Measurements from ENCODE around the gene SYCP2L. TPM values are rescaled to one million over a fixed set of nuclear protein-coding genes. Genes with fewer than 3 reads are reported as not detected.

SYCP2L gene
- total and polyA plus RNA-seq, 9 of the 15 experiments (the other 6 are each of a cell fraction or from before 2014, with no cell fraction given) = 12.4 to 46.9 (median 22.0) TPM

DNA sequence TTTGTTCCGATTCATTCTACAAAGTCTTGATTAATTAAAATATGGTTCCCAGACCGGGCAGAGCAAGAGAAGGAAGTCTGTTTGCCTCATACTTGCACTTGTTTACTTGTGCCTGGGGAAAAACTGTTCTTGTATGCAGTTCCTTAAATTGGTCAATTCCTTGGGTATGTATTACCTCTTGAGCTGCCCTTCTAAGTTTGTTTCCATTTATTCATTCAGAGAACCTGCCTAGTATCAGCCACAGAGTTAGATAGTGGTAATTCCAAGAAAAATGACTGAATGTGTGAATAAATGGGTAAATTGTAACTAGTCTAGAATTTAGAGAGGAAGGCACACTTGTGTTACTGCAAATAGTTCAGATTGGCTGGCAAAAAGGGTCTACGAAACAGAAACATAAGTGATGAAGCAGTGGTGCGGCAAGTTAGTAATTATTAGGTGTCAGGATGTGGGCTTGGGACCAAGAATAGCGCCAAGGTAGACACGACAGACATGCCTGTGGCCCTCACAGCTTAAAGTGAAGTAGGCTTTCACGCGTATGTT is 48.0 kb upstream of the SYCP2L start (continued):
- TF ChIP-seq ZNF518B (CRISPR knock-in tag; IDR thresholded peaks at IDR 0.05) (0 out of 2 replicates have a peak, but pooled peaks have one; percentile 47), STAT5A (IDR thresholded peaks at IDR 0.05; ENCODE audit: borderline replicate concordance, low read length) (peak; percentile 32; the same call in 1 of the 2 replicates), SPI1 (IDR thresholded peaks at IDR 0.05; ENCODE audit: borderline replicate concordance, low read depth, low read length) (peak; percentile 77; the same call in 1 of the 2 replicates), HDAC3 (IDR thresholded peaks at IDR 0.05; ENCODE audit: borderline replicate concordance, partially characterized antibody) (peak; percentile 22), ZBTB17 (CRISPR knock-in tag; IDR thresholded peaks at IDR 0.05) (0 out of 2 replicates have a peak, but pooled peaks have one; percentile 11)
- TF ChIP-seq, protein P1, sequence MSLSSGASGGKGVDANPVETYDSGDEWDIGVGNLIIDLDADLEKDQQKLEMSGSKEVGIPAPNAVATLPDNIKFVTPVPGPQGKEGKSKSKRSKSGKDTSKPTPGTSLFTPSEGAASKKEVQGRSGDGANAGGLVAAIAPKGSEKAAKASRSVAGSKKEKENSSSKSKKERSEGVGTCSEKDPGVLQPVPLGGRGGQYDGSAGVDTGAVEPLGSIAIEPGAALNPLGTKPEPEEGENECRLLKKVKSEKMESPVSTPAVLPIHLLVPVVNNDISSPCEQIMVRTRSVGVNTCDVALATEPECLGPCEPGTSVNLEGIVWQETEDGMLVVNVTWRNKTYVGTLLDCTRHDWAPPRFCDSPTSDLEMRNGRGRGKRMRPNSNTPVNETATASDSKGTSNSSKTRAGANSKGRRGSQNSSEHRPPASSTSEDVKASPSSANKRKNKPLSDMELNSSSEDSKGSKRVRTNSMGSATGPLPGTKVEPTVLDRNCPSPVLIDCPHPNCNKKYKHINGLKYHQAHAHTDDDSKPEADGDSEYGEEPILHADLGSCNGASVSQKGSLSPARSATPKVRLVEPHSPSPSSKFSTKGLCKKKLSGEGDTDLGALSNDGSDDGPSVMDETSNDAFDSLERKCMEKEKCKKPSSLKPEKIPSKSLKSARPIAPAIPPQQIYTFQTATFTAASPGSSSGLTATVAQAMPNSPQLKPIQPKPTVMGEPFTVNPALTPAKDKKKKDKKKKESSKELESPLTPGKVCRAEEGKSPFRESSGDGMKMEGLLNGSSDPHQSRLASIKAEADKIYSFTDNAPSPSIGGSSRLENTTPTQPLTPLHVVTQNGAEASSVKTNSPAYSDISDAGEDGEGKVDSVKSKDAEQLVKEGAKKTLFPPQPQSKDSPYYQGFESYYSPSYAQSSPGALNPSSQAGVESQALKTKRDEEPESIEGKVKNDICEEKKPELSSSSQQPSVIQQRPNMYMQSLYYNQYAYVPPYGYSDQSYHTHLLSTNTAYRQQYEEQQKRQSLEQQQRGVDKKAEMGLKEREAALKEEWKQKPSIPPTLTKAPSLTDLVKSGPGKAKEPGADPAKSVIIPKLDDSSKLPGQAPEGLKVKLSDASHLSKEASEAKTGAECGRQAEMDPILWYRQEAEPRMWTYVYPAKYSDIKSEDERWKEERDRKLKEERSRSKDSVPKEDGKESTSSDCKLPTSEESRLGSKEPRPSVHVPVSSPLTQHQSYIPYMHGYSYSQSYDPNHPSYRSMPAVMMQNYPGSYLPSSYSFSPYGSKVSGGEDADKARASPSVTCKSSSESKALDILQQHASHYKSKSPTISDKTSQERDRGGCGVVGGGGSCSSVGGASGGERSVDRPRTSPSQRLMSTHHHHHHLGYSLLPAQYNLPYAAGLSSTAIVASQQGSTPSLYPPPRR (CRISPR knock-in tag; IDR thresholded peaks at IDR 0.05; ENCODE audit: borderline replicate concordance) = no peak
